CD4-positive, alpha-beta T cell treated with Interleukin-4 for 1 hour (primary cell): ENCODE measurements around the gene TFRC.
"Not testable (repeated sequence)": the region's sequence is repeated elsewhere in the genome, so short reads cannot be mapped to it uniquely, and the experiment has no call there.

Experiments
- DNase-seq, 2 donors: peaks; one replicate each; pipeline ENCODE4 v3.0.0-alpha.2; 2020 to 2022

TFRC gene

GRCh38 chr3:196081002-196081833 lies 672 bp downstream of the TFRC start:
- DNase-seq = peak; percentile 41 to 56

DNA sequence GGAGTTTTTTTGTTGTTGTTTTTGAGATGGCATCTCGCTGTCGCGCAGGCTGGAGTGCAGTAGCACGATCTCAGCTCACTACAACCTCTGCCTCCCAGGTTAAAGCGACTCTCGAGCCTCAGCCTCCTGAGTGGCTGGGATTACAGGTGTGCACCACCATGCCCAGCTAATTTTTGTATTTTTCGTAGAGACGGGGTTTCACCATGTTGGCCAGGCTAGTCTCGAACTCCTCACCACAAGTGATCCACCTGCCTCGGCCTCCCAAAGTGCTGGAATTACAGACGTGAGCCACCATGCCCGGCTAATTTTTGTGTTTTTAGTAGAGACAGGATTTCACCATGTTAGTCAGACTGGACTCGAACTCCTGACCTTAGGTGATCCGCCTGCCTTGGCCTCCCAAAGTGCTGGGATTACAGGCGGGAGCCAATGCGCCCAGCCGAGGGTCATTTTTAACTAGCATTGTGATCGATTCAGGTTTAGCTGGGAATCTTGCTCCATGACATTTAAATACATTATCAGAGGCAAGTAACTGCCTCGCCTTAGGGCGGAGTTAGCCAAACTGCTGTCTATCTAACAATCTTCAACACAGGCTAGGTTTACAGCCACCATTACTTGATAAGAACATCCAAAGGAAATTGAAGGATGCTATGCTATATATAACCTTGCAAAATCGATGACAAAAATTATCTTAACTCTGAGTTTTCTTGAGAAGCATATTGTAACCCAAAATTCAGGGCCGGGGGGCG lies 1.6 kb downstream of the TFRC start:
- not testable (repeated sequence) for DNase-seq

GRCh38 chr3:196079682-196080081 lies 2.2 kb downstream of the TFRC start:
- no peak for DNase-seq

DNA sequence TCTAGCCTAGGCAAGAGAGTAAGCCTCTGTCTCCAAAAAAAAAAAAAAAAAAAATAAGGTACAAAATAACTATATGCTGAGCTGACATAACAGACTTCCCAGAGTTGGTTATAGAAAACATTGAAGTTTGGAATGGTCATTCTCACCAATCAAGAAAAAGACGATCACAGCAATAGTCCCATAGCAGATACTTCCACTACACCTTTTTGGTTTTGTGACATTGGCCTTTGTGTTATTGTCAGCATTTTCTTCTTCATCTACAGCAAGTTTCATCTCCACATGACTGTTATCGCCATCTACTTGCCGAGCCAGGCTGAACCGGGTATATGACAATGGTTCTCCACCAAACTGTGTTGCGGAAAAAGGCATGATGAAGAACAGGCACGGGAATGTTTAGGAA lies 6.9 kb downstream of the TFRC start:
- DNase-seq = no peak

GRCh38 chr3:196073255-196073753 lies 8.6 kb downstream of the TFRC start:
- DNase-seq = peak; percentile 78 to 85

GRCh38 chr3:196072313-196072712 lies 9.6 kb downstream of the TFRC start:
- no peak for DNase-seq

DNA sequence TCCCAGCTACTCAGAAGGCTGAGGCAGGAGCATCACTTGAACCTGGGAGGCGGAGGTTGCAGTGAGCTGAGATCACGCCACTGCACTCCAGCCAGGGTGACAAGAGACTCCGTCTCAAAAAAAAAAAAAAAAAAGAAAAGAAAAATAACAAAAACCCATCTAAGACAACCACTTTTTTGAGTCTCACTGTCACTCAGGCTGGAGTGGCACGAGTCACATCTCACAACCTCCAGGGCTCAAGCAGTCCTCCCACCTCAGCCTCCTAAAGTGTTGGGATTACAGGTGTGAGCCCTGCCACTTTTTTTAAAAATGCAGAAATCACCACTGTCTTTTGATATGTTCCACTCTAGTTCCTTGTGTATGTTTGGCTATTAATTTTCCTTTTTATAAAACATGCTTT lies 13.1 kb downstream of the TFRC start:
- not testable (repeated sequence) for DNase-seq

DNA sequence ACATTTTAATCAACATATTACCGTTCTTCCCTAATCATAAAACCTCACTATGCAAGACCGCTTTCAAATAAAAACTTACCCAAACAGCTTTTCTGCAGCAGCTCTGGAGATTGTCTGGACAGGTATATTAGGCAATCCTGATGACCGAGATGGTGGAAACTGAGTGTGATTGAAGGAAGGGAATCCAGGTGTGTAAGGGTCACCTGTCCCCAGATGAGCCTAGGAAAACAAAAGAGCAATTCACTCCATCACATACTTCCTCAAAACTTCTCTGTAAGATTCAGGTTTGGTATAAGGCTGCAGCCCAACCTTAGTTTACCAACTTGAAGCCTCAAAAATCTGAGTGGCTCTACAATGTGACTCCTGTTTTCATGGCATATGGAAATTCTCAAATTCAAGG lies 14.5 kb downstream of the TFRC start:
- no peak for DNase-seq

- DNase-seq = no peak
These were observed 17.9 kb downstream of the TFRC start for GRCh38 chr3:196063971-196064370.

DNA sequence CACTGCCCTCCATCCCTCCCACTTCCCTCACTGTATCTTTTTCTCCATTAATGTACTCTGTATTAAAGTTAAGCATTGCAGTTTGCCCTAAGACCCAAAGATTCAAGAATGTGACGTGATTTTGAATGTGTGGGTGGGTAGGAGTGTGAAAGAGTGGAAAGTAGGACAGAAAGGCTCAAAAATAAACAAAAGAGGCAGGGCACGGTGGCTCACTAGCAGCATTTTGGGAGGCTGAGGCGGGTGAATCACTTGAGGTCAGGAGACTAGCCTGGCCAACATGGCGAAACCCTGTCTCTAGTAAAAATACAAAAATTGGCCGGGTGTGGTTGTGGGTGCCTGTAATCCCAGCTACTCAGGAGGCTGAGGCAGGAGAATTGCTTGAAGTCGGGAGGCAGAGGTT lies 18.4 kb downstream of the TFRC start:
- no peak for DNase-seq

- no peak for DNase-seq
These were observed 18.8 kb downstream of the TFRC start for GRCh38 chr3:196063049-196063448.

DNA sequence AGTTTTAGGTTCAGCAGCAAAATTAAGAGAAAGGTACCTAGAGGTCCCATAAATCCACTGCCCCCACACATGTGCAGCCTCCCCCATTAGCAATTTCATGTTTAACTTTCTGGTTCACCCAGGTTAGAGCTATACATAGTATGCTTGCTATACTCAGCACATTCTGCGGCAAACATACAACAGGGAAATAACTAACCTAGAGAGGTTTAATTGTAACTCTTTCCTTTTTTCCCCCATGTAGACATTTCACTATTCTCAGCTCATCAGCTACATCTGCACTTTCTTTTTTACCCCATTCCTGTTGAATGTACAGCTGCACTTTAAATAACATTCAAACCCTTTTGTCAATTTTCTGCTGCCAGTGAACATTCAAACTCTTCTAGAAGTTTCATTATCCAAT lies 21.1 kb downstream of the TFRC start:
- no peak for DNase-seq

DNA sequence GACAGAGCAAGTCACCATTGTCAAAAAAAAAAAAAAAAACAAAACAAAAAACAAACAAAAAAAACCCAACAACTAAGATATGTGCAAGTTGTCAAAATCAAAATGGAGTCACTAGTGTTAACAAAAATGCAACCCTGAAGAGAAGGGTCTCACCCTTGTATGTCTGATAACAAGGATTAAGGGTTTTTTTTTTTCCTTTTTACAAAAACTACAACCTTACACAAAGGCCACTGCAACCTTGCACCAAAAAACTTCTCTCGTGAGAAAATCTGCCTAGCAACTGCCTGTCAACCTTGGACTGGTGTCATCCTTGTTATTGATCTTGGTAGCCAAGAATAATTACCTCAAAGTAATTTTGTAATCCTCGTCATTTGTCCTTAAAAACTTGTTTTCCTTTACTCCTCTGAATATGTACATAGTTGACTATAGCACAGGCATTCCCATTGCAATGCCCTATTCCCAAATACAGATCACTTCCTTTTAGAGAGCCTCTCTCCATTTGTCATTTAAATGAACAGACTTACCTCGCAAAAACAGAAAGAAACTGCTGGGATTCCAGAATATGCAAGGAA lies 24.0 kb downstream of the TFRC start:
- no peak for DNase-seq

DNA sequence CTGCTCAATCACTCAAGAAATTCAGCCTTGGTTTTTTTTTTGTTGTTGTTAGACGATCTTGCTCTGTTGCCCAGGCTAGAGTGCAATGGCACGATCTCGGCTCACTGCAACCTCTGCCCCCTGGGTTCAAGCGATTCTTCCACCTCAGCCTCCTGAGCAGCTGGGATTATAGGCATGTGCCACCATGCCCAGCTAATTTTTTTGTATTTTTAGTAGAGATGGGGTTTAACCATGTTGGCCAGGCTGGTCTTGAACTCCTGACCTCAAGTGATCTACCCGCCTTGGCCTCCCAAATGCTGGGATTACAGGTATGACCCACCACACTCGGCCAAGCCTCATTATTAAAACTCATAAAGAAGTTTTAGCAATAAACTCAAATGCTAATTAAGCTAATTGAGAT lies 25.5 kb downstream of the TFRC start:
- DNase-seq = not testable (repeated sequence)

GRCh38 chr3:196055683-196056270 lies 26.1 kb downstream of the TFRC start:
- DNase-seq = peak in 1 of 2 donors; percentile 79

DNA sequence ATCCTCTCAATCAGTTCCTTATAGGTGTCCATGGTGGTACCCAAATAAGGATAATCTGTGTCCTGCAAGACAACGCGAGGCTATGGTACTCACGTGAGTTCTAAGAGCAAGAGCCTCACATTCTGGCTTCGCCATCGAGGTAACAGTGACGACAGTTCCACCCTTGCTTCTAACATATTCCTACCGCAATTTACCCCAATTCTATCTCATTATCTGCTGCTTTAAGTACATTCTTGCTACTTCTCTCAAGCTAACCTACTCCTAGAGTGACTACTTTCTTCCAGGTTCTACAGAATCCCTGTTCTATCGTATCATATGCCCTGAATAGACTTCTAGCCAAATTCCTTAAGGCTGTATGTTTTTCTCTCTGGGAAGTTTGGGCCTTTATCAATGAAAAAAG lies 26.6 kb downstream of the TFRC start:
- no peak for DNase-seq

DNA sequence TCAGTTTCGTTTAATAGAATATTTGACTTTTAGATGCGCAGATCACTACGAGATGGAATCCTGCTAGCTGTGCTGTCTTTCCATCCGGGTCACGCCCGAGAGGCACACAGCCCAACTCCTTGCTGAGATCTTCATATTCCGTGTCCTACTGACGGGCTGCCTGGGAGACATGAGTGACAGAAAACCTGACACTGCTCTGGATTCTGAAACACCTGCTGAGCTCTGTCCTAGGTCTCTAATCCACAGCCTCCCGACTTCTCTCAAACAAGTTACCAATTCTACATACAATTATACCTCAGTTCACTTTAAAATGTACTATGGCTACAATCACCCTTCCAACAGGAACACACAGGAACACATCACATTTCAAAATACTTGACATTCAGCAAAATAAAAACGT lies 27.2 kb downstream of the TFRC start:
- no peak for DNase-seq

GRCh38 chr3:196053487-196053886 lies 28.4 kb downstream of the TFRC start:
- no peak for DNase-seq

DNA sequence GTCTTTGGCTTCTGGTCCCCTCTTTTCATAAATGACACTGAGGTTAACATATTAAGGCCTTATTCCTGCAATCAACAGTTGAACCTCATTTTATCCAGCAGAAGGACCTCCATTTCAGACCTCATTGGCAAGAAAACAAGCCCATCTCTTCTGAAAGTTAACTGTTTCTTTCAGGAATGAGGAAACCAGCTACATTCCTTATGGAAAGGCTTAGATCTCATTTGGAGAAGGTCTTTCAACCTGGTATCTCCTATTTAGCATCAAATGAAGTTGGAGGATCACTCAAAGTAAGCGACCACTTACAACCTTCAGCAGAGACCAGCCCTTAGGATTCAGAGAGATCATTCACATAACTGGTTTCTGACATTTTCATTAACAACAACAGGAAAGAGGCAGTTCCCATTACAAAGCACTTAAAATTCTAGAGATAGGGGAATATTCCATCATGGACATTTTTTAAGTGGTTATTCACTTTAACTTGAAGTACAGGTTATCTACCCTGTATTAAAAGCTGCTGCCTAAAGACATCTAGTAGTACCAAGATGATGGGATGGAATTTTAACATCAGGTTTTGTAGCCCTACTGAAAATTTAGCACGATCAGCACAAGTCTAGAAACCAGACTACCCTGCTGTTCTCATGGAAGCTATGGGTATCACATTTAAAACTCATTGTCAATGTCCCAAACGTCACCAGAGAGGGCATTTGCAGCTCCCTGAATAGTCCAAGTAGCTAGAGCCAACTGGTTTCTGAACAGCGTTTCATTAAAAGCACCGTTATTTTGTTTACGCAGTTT lies 30.4 kb downstream of the TFRC start:
- no peak for DNase-seq

DNA sequence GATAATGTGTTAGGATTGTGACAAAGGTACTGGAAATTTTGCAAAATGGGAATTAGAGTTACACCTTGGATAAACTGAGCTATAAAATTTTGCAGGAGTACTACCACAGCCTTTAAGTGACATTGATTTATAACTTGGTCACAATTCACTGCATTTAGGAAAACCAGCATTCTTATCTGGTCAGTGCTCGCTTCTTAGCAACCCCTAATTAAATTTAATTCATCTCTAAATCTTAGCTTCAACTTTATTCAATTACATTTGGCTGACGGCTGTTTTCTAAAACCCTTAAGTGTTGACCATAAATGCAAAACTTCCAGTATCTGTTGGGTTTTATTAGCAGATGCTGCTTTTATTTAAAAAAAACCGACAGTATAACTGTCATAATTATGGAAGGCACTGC lies 31.3 kb downstream of the TFRC start:
- DNase-seq = no peak

GRCh38 chr3:196049653-196050052 lies 32.2 kb downstream of the TFRC start:
- no peak for DNase-seq

DNA sequence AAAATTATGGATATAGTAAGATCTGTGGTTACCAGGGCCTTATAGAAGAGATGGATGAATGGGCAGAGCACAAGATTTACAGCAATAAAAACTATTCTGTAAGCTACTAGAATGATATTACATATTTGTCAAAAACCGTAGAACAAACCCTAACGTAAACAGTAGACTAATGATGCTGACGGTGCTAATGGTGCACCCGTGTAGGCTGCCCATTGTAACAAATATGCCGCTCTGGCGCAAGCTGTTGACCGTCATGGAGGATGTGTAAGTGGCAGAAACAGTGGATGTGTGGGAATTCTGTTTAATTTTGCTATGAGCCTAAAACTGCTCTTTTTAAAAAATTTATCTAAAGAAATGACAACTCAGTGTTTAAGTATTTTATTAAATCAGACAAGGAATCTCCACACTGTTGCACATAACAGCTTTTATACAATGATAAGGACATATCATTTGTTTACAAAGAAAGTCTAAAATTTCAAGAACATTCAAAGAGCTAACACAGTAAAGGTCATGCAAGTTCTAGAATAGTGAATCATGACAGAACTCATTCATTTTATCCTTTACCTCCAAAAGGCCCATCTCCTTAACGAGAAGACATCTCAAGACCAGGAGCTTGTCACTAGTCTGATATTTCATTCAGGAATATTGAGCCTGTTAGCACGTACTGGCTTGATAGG lies 32.8 kb downstream of the TFRC start:
- no peak for DNase-seq
